Gastroesophageal sphincter (tissue), 3 donors: Measurements from ENCODE around the gene WDR3.

ENCODE experiments used
- POLR2A ChIP-seq, 2 donors: fragments of 450-650 bp; IDR thresholded peaks; one replicate each; pipeline ENCODE4 v1.6.1; 2017; ENCODE audit warnings: antibody characterized with exemption in 2 of 2, mild to moderate bottlenecking in 2 of 2, moderate library complexity in 1 of 2
- TF ChIP-seq, protein P1 (sequence below), 4 experiments: fragments of 200-600 bp in 2 of 4; fragments of 450-650 bp in 2 of 4; sonication (generic) in 1 of 4; IDR thresholded peaks; one replicate each; pipeline ENCODE4 v1.5.1; 2017 to 2019; ENCODE audit warnings: antibody characterized with exemption in 4 of 4, mild to moderate bottlenecking in 2 of 4, moderate library complexity in 2 of 4

DNA sequence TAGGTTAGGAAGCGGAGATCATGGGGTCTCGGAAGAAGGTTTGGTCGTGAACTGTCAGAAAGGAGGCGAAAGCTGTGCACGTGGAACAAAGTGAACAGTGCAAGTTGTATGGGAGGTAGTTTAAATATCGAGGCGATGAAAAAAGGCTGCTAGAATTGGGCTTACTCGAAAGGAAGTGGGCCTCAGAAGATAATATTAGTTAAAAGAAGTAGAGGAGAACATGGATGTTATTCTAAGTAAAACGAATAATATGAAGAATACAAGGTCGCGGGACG, 571 bp downstream of the WDR3 start:
- TF ChIP-seq, protein P1, sequence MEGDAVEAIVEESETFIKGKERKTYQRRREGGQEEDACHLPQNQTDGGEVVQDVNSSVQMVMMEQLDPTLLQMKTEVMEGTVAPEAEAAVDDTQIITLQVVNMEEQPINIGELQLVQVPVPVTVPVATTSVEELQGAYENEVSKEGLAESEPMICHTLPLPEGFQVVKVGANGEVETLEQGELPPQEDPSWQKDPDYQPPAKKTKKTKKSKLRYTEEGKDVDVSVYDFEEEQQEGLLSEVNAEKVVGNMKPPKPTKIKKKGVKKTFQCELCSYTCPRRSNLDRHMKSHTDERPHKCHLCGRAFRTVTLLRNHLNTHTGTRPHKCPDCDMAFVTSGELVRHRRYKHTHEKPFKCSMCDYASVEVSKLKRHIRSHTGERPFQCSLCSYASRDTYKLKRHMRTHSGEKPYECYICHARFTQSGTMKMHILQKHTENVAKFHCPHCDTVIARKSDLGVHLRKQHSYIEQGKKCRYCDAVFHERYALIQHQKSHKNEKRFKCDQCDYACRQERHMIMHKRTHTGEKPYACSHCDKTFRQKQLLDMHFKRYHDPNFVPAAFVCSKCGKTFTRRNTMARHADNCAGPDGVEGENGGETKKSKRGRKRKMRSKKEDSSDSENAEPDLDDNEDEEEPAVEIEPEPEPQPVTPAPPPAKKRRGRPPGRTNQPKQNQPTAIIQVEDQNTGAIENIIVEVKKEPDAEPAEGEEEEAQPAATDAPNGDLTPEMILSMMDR (IDR thresholded peaks at IDR 0.05), result no peak
- no peak for TF ChIP-seq POLR2A (IDR thresholded peaks at IDR 0.05)
